HG03439 (cell line): ENCODE data around the gene OR6N2.

ENCODE experiments used
- ATAC-seq: cut with Tn5 transposase; IDR thresholded peaks from one replicate; pipeline ENCODE4 v1.9.1; 2021; ENCODE audit warnings: mild to moderate bottlenecking, moderate library complexity; ENCODE audit not compliant: unreplicated experiment

Gene OR6N2

DNA sequence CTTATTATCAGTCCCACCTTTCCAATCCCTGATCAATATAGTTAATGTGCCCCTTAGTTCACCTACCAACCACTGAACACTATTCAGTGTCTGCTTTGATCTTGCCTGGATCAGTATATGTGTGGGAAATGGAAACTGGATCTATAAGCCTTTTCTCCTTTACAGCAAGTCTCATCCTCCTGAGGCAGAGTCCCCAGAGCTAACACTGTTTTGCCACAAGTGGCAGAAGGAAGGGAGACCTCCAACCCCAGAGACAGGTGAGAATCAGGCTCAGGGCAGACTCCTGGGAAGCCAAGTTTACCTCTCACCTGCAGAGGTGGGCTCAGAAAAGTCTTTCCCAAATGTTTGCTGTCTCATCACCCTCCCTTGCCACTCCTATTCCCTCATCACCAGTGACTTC, at the start of gene OR6N2:
TSS of gene OR6N2 (minus strand) at position 101 of the 400 bp plus-strand sequence. CDS start 3,569 bp downstream, outside the sequence.
- ATAC-seq, result no peak

- peak; percentile 65 for ATAC-seq
Measured at GRCh38 chr1:158830074-158830677, 49.2 kb upstream of the OR6N2 start.

GRCh38 chr1:158821723-158822122, 40.7 kb upstream of the OR6N2 start:
- ATAC-seq, result no peak

DNA sequence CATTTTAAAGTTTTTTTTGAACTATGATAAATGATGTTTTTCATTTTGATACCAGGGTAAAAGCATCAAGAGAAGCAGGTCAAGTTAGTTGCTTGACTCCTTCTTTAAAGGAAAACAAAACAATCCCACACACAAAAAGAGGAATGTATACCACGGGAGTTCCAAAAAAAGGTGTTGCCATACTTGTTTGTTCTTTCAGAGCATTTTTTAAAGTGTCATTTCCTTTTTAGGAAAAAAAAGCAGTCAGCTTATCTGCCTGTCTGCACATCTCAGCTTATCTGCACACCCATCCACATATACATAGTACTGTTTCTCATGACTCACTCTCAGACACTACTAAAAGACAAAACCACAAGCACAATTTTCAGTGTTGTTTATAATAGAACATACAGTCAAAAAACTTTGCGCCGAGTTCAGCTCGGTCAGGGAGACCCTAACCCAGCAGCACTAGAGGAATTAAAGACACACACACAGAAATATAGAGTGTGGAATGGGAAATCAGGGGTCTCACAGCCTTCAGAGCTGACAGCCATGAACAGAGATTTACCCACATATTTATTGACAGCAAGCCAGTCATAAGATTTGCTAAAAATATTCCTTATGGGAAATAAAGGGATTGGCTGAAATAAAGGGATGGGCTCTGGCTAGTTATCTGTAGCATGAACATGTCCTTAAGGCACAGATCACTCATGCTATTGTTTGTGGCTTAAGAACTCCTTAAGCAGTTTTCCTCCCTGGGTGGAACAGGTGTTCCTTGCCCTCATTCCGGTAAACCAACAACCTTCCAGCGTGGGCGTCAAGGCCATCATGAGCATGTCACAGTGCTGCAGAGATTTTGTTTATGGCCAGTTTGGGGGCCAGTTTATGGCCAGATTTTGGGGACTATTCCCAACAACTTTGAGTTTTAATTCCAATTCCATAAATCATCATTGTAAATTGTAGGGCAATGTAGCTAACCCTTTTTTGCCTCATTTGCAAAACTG, 38.7 kb upstream of the OR6N2 start:
- ATAC-seq, result peak; percentile 84

- ATAC-seq, result no peak
Measured at GRCh38 chr1:158818975-158819431, 38.0 kb upstream of the OR6N2 start.

- ATAC-seq, result no peak
Measured at GRCh38 chr1:158818560-158818959, 37.6 kb upstream of the OR6N2 start.

DNA sequence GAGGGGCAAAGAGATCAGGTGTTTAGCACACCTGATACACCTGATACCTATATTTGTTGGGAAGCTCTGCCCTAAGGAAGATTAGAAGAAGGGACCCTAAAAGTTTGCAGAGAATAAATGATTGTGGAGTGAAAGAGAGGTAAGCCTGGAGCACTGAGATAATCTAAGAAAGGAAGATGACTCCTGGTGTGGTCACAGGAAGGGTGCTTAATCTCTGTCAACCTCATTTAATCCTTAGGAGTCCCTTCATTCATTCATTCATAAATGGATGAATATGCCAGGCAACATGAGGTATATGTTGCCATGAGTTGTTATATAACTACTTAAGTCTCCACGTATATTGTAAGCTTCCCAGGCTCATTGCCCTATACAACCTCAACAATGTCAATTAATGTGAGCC, 34.0 kb upstream of the OR6N2 start:
- no peak for ATAC-seq

DNA sequence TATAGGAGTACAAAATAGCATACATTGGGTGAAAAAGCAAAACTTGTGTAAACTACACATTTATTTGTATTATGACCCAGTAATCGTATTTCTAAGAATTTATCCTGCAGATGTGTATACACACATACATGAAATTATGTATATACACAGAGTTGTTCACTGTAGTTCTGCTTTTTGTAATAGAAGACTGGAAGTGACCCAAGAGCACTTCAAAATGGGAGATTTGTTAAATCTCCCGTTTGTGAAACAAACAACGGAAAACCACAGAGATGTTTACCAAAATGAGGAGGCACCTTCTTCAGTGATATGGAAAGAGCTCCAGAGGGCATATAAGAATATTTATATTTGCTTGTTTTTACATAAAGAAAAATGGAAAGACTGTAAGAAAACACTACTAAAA, 32.2 kb upstream of the OR6N2 start:
- no peak for ATAC-seq

- ATAC-seq, result no peak
Measured at GRCh38 chr1:158812336-158812735, 31.3 kb upstream of the OR6N2 start.

- ATAC-seq, result no peak
Measured at GRCh38 chr1:158810311-158810710, 29.3 kb upstream of the OR6N2 start.

- no peak for ATAC-seq
Measured at GRCh38 chr1:158809862-158810261, 28.9 kb upstream of the OR6N2 start.

GRCh38 chr1:158809256-158809655, 28.3 kb upstream of the OR6N2 start:
- no peak for ATAC-seq

- no peak for ATAC-seq
Measured at GRCh38 chr1:158806916-158807536, 26.0 kb upstream of the OR6N2 start.

- ATAC-seq, result no peak
Measured at GRCh38 chr1:158803678-158804077, 22.7 kb upstream of the OR6N2 start.

DNA sequence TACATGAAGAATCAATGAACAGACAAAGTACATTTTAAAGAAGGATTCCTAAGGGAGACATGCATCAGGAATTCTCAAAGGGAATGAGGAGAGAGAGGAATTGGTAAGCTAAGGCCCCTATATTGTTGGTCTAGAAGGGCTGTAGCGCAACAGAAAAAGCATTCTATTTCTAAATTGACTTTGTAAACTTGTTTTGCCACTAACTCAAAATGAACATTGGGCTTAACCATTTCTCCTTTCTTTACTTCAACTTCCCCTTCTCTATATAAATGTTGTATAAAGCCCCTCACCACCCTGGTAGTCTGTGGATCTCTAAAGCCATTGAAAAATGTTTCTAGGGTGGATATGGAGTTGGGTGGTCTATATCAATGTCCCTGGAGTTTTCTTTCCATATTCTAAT, 20.4 kb upstream of the OR6N2 start:
- ATAC-seq, result no peak

DNA sequence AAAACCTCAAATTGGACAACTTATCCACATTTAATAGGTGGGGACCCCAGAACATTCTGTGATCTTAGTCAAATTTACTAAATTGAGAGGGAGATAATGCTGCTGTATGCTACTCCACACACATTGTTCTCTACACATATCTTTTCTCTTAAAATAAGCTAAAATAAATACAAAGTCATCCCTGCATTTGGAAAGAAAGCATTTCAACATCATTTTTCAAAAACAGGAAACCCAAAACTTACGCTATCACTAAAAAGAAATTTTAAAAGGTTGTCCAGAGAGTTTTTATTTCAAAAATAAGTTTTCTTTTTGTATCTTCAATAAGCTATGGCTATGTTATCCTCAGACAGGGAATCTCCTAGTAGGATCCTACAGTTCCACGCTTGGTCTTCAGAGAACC, 19.5 kb upstream of the OR6N2 start:
- no peak for ATAC-seq

GRCh38 chr1:158799689-158800088, 18.7 kb upstream of the OR6N2 start:
- ATAC-seq, result no peak

DNA sequence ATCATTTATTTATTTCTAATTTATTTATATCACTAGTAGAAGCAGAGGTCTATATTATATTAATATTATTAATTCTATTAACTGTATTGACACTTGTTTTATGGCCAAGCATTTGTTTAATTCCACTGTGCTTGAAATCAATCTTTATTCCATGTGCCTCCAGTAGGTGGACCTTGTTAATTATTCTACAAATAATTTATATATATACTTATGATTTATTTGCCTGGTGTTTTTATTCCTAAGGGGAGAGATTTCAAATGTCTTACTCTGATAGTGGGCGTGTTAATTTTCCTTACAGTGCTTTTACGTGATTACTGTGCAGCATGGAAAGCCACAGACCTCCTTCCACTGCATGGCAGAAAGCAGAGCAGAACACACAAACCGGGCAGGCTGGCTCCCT, 17.5 kb upstream of the OR6N2 start:
- no peak for ATAC-seq

DNA sequence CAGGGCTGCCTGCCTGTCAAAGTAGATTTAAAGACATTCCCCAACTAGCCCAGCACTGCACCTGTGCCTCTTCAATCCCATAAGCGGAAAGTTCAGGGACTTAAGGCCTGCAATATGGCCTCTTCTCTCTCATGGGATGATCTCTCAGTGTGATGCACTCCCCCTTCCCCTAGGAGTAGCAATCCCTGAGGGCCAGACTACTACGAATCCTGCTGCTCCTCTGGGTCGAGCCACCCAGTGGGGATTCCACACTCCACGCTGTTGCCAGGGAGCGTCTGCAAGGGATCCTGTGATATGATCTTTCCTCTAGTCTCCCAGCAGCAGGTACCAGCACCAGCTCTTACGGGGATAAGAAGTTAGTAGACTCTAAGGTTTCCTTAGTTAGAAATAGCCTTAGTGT, 13.2 kb upstream of the OR6N2 start:
- no peak for ATAC-seq

DNA sequence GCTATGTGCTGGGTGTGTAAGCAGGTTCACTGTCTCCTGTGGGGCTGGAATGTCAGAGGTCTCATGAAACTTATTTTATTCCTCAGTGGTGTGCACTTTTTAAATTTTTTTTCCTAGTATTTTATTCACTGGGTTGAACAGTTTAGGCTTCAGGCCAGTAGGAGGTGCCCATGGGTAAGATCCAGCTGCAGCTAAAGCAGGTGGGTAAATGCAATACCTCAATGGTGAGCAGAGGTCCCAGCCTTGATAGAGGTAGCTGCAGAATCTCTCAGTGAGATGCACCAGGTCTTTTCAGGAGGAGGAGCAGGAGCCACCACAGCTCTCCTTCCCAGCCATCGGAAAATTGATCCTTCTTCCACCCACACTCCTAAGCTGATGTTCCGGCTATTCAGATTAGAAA, 12.6 kb upstream of the OR6N2 start:
- no peak for ATAC-seq

DNA sequence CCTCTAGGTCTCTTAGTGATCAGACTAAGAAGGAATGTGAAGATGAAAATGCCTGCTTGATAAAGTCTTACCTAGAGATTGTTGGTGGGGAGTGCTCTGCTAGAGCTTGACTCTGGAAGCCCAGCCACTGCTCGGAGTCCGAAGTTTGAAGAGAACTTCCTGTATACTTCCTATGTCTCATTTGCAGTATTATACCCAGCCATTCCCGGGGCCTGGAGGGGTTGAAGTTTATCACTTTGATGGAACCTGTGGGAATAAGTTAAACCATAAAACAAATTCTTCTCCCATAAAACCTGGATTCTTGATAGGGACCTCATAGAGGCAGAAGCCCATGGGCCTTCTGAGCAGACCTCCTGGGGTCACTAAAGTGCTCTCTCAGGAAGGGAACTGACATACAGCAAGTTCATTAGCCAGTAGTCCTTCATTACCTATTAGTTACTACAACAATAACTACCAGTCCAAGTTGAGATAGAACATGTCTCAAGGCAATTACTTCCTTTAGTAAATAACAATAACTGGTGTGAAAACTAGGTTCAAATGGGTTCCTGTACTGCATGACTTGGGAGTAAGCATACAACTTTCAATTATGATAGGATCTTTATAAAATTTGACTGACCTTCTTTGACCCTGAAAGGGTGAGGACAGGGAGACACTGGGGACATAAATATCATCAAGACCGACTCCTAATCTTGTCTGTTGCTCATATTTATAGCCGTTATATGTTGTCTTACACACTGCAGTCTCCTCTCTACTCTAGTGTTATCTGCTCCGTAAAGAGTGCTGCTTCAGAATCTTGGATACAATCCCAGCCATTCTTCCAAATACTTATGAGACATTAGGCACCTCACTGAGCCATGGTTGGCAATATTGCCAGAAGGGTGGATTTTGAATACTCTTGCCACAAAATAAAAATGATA, 8.8 kb downstream of the OR6N2 start, which contains the start of gene OR6N1:
TSS of gene OR6N1 (minus strand) at position 246 of the 917 bp plus-strand sequence. CDS start 5,513 bp downstream, outside the sequence.
- no peak for ATAC-seq
